ENCODE results near the gene PRRC2C.
"Not testable (repeated sequence)": the region's sequence is repeated elsewhere in the genome, so short reads cannot be mapped to it uniquely, and the experiment has no call there.

The PRRC2C gene

GRCh38 chr1:171485375-171486047 lies at the start of gene PRRC2C:
Gene PRRC2C, plus strand, starts transcription at chr1:171485530. Its CDS starts 26,559 bp downstream, at chr1:171512089.
- DNase-seq (ENCODE audit: low read depth in 3 of 3) = peak; percentile 84 to 92 (median 91)

GRCh38 chr1:171438441-171438840 lies 46.9 kb upstream of the PRRC2C start:
- DNase-seq (ENCODE audit: low read depth in 3 of 3) = no peak

- DNase-seq (ENCODE audit: low read depth in 3 of 3) = not testable (repeated sequence)
Observed at GRCh38 chr1:171440201-171440600, 45.1 kb upstream of the PRRC2C start.

GRCh38 chr1:171441278-171441895 lies 43.9 kb upstream of the PRRC2C start:
- not testable (repeated sequence) for DNase-seq (ENCODE audit: low read depth in 3 of 3)

- DNase-seq (ENCODE audit: low read depth in 3 of 3) = no peak
Observed at GRCh38 chr1:171446386-171446785, 38.9 kb upstream of the PRRC2C start.

GRCh38 chr1:171455967-171456366 lies 29.4 kb upstream of the PRRC2C start:
- DNase-seq (ENCODE audit: low read depth in 3 of 3) = no peak

GRCh38 chr1:171457412-171457811 lies 27.9 kb upstream of the PRRC2C start:
- DNase-seq (ENCODE audit: low read depth in 3 of 3) = no peak

- DNase-seq (ENCODE audit: low read depth in 3 of 3) = no peak
Observed at GRCh38 chr1:171460018-171460620, 25.2 kb upstream of the PRRC2C start.

GRCh38 chr1:171467626-171468025 lies 17.7 kb upstream of the PRRC2C start:
- no peak for DNase-seq (ENCODE audit: low read depth in 3 of 3)

- no peak for DNase-seq (ENCODE audit: low read depth in 3 of 3)
Observed at GRCh38 chr1:171468120-171468750, 17.1 kb upstream of the PRRC2C start.

GRCh38 chr1:171470726-171471125 lies 14.6 kb upstream of the PRRC2C start:
- DNase-seq (ENCODE audit: low read depth in 3 of 3) = no peak

GRCh38 chr1:171472183-171472647 lies 13.1 kb upstream of the PRRC2C start:
- DNase-seq (ENCODE audit: low read depth in 3 of 3) = no peak

- no peak for DNase-seq (ENCODE audit: low read depth in 3 of 3)
Observed at GRCh38 chr1:171476829-171477228, 8.5 kb upstream of the PRRC2C start.

- DNase-seq (ENCODE audit: low read depth in 3 of 3) = no peak
Observed at GRCh38 chr1:171477804-171478203, 7.5 kb upstream of the PRRC2C start.

GRCh38 chr1:171480035-171480434 lies 5.3 kb upstream of the PRRC2C start:
- DNase-seq (ENCODE audit: low read depth in 3 of 3) = no peak

- DNase-seq (ENCODE audit: low read depth in 3 of 3) = no peak
Observed at GRCh38 chr1:171484760-171485374, 463 bp upstream of the PRRC2C start.

GRCh38 chr1:171486048-171486519 lies 754 bp downstream of the PRRC2C start:
- peak; percentile 40 to 58 (median 44) for DNase-seq (ENCODE audit: low read depth in 3 of 3)

- no peak for DNase-seq (ENCODE audit: low read depth in 3 of 3)
Observed at GRCh38 chr1:171487038-171487437, 1.7 kb downstream of the PRRC2C start.

- no peak for DNase-seq (ENCODE audit: low read depth in 3 of 3)
Observed at GRCh38 chr1:171488190-171488929, 3.0 kb downstream of the PRRC2C start.

- DNase-seq (ENCODE audit: low read depth in 3 of 3) = no peak
Observed at GRCh38 chr1:171494076-171494475, 8.7 kb downstream of the PRRC2C start.

GRCh38 chr1:171495444-171495843 lies 10.1 kb downstream of the PRRC2C start:
- no peak for DNase-seq (ENCODE audit: low read depth in 3 of 3)
